ENCODE data around the gene MBNL2.
"Not testable (repeated sequence)": the region's sequence is repeated elsewhere in the genome, so short reads cannot be mapped to it uniquely, and the experiment has no call there.

MBNL2 gene

GRCh38 chr13:97221989-97222700 lies at the start of gene MBNL2:
TSS of gene MBNL2 (plus strand) at chr13:97222333. CDS start at chr13:97276236, 53,903 bp downstream.
- peak; percentile 98 for DNase-seq (ENCODE audit: low spot score)

- no peak for DNase-seq (ENCODE audit: low spot score)
Measured at GRCh38 chr13:97174638-97175037, 47.5 kb upstream of the MBNL2 start.

- no peak for DNase-seq (ENCODE audit: low spot score)
Measured at GRCh38 chr13:97175041-97175440, 47.1 kb upstream of the MBNL2 start.

- no peak for DNase-seq (ENCODE audit: low spot score)
Measured at GRCh38 chr13:97179501-97179900, 42.6 kb upstream of the MBNL2 start.

GRCh38 chr13:97182111-97182890 lies 39.8 kb upstream of the MBNL2 start:
- DNase-seq (ENCODE audit: low spot score) = no peak

GRCh38 chr13:97185291-97185690 lies 36.8 kb upstream of the MBNL2 start:
- no peak for DNase-seq (ENCODE audit: low spot score)

GRCh38 chr13:97185751-97186150 lies 36.4 kb upstream of the MBNL2 start:
- no peak for DNase-seq (ENCODE audit: low spot score)

- DNase-seq (ENCODE audit: low spot score) = no peak
Measured at GRCh38 chr13:97188207-97188606, 33.9 kb upstream of the MBNL2 start.

- DNase-seq (ENCODE audit: low spot score) = no peak
Measured at GRCh38 chr13:97189928-97190327, 32.2 kb upstream of the MBNL2 start.

- DNase-seq (ENCODE audit: low spot score) = no peak
Measured at GRCh38 chr13:97191142-97191541, 31.0 kb upstream of the MBNL2 start.

- DNase-seq (ENCODE audit: low spot score) = no peak
Measured at GRCh38 chr13:97191615-97192014, 30.5 kb upstream of the MBNL2 start.

GRCh38 chr13:97192166-97192565 lies 30.0 kb upstream of the MBNL2 start:
- DNase-seq (ENCODE audit: low spot score) = no peak

GRCh38 chr13:97193577-97193976 lies 28.6 kb upstream of the MBNL2 start:
- no peak for DNase-seq (ENCODE audit: low spot score)

GRCh38 chr13:97194479-97194878 lies 27.7 kb upstream of the MBNL2 start:
- no peak for DNase-seq (ENCODE audit: low spot score)

GRCh38 chr13:97196340-97196739 lies 25.8 kb upstream of the MBNL2 start:
- DNase-seq (ENCODE audit: low spot score) = no peak

- no peak for DNase-seq (ENCODE audit: low spot score)
Measured at GRCh38 chr13:97198753-97199152, 23.4 kb upstream of the MBNL2 start.

GRCh38 chr13:97199451-97199850 lies 22.7 kb upstream of the MBNL2 start:
- no peak for DNase-seq (ENCODE audit: low spot score)

GRCh38 chr13:97200081-97200942 lies 21.8 kb upstream of the MBNL2 start:
- no peak for DNase-seq (ENCODE audit: low spot score)

GRCh38 chr13:97202761-97203160 lies 19.4 kb upstream of the MBNL2 start:
- DNase-seq (ENCODE audit: low spot score) = no peak

GRCh38 chr13:97205465-97205864 lies 16.7 kb upstream of the MBNL2 start:
- DNase-seq (ENCODE audit: low spot score) = no peak

GRCh38 chr13:97205982-97206381 lies 16.2 kb upstream of the MBNL2 start:
- no peak for DNase-seq (ENCODE audit: low spot score)

- not testable (repeated sequence) for DNase-seq (ENCODE audit: low spot score)
Measured at GRCh38 chr13:97207252-97207651, 14.9 kb upstream of the MBNL2 start.

- no peak for DNase-seq (ENCODE audit: low spot score)
Measured at GRCh38 chr13:97211300-97211699, 10.8 kb upstream of the MBNL2 start.
